ENCODE results near the gene GFOD2. TPM values are rescaled to one million over a fixed set of nuclear protein-coding genes. Genes with fewer than 3 reads are reported as not detected.
A peak's percentile ranks its signal among the peaks of the same experiment; 100 is the strongest.

GFOD2 gene
- total and polyA plus RNA-seq, 2 of the 13 experiments (the other 11 are each of a cell fraction or from before 2014, with no cell fraction given): 11.1 to 17.2 TPM

- TF ChIP-seq GRHL1 (CRISPR knock-in tag; conservative IDR thresholded peaks at IDR 0.05): no peak
- TF ChIP-seq ZSCAN29 (CRISPR knock-in tag; conservative IDR thresholded peaks at IDR 0.05): 0 out of 2 replicates have a peak, but pooled peaks have one; percentile 65
- TF ChIP-seq, protein P1, sequence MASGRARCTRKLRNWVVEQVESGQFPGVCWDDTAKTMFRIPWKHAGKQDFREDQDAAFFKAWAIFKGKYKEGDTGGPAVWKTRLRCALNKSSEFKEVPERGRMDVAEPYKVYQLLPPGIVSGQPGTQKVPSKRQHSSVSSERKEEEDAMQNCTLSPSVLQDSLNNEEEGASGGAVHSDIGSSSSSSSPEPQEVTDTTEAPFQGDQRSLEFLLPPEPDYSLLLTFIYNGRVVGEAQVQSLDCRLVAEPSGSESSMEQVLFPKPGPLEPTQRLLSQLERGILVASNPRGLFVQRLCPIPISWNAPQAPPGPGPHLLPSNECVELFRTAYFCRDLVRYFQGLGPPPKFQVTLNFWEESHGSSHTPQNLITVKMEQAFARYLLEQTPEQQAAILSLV (CRISPR knock-in tag; IDR thresholded peaks at IDR 0.05; ENCODE audit: borderline replicate concordance): 0 out of 2 replicates have a peak, but pooled peaks have one; percentile 71
- TF ChIP-seq PAX8 (CRISPR knock-in tag; IDR thresholded peaks at IDR 0.05; ENCODE audit: borderline replicate concordance): no peak
- no peak for TF ChIP-seq ZXDC (CRISPR knock-in tag; IDR thresholded peaks at IDR 0.05)
- no peak for TF ChIP-seq EHMT2 (IDR thresholded peaks at IDR 0.05; ENCODE audit: borderline replicate concordance, low read depth, low read length)
- no peak for TF ChIP-seq NBN (conservative IDR thresholded peaks at IDR 0.05)
- TF ChIP-seq KLF6 (CRISPR knock-in tag; IDR thresholded peaks at IDR 0.05): peak; percentile 63; the same call in 1 of the 2 replicates
- no peak for TF ChIP-seq MBD4 (IDR thresholded peaks at IDR 0.05; ENCODE audit: borderline replicate concordance, low read length)
- no peak for TF ChIP-seq RAD51 (IDR thresholded peaks at IDR 0.05; ENCODE audit: borderline replicate concordance)
- TF ChIP-seq ZNF484 (CRISPR knock-in tag; IDR thresholded peaks at IDR 0.05; ENCODE audit: borderline replicate concordance, low read depth): no peak
- TF ChIP-seq STAT5B (CRISPR knock-in tag; IDR thresholded peaks at IDR 0.05): no peak
- peak; percentile 56; the same call in 1 of the 2 replicates for TF ChIP-seq ZNF644 (CRISPR knock-in tag; IDR thresholded peaks at IDR 0.05; ENCODE audit: low read depth)
- TF ChIP-seq ZNF33B (CRISPR knock-in tag; IDR thresholded peaks at IDR 0.05): no peak
- no peak for TF ChIP-seq AHDC1 (CRISPR knock-in tag; IDR thresholded peaks at IDR 0.05; ENCODE audit: borderline replicate concordance)
- TF ChIP-seq ONECUT2 (CRISPR knock-in tag; IDR thresholded peaks at IDR 0.05): no peak
- TF ChIP-seq, protein P2, sequence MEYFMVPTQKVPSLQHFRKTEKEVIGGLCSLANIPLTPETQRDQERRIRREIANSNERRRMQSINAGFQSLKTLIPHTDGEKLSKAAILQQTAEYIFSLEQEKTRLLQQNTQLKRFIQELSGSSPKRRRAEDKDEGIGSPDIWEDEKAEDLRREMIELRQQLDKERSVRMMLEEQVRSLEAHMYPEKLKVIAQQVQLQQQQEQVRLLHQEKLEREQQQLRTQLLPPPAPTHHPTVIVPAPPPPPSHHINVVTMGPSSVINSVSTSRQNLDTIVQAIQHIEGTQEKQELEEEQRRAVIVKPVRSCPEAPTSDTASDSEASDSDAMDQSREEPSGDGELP (IDR thresholded peaks at IDR 0.05; ENCODE audit: borderline replicate concordance, low read depth): peak; percentile 55; the same call in 1 of the 2 replicates
- TF ChIP-seq ZFP36L1 (CRISPR knock-in tag; IDR thresholded peaks at IDR 0.05): no peak
These were observed 51.2 kb downstream of the GFOD2 start (continued) for GRCh38 chr16:67667817-67668494.
